NCI-H2107 treated with DMSO at 0.1 percent for 48 hours (cell line): ENCODE data around the gene FRMD3.

Experiments
- DNase-seq: peaks from one replicate; lab custom pipeline; 2025; ENCODE audit not compliant: unreplicated experiment; lab: John Stamatoyannopoulos, UW

FRMD3 gene

GRCh38 chr9:83475741-83476140 is 62.5 kb downstream of the FRMD3 start:
- no peak for DNase-seq

DNA sequence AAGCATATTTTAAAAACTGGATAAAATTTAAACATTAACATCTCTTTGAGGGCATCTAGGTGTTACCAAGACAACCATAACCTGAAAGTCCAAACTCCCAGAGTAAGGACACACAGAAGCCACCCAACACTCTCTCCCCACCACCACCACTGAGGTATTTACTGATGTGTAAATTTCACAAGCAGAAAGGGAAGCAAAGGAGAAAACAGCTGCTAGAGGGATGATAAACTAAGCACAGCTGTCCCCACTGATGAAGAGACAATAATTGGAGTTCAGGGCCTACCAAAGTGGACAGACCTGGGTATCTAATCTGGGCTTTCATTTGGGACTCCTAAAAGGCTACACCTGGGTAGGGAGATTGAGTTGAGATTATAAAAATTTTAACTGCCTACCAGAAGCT is 63.6 kb downstream of the FRMD3 start:
- no peak for DNase-seq

DNA sequence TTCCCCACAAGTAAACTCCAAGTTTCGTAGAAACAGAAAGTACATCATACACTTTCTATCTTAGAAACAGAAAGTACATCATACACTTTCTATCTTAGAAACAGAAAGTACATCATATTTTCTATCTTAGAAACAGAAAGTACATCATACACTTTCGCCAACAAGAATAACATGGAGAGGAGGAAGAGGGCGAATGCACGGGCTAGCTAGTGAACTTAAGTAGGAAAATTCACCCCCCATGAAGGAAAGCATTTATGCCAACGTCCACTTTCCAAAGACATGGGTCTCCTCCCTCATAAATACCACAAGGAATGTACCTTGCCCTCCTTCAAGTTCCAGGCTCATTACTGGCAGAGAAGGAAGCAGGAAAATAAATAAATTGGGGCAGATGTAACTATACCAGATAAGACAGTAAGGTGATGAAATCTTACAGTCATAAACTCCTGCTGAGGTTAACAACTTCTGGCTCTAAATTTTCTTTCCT is 64.7 kb downstream of the FRMD3 start:
- no peak for DNase-seq

GRCh38 chr9:83472764-83473163 is 65.4 kb downstream of the FRMD3 start:
- DNase-seq, result no peak

GRCh38 chr9:83472221-83472665 is 66.0 kb downstream of the FRMD3 start:
- DNase-seq, result no peak

DNA sequence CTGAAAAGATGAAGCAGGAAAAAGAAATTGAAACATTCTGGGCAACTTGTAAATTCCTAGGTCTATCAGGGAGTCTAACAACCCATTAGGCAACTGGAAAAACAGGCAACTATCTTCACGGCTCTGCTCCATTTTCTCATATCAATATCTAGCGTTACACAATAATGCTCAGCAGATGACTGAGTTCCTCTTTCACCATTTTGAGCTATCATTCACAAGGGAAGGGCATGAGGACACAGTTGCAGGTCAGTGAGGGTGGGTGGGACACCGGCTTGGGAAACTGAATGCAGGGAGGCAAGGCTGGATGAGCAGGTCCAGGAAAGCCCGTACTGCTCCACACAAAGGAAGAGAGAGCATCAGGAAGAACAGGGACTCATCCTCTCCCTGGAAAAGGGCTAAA is 67.0 kb downstream of the FRMD3 start:
- DNase-seq, result no peak

DNA sequence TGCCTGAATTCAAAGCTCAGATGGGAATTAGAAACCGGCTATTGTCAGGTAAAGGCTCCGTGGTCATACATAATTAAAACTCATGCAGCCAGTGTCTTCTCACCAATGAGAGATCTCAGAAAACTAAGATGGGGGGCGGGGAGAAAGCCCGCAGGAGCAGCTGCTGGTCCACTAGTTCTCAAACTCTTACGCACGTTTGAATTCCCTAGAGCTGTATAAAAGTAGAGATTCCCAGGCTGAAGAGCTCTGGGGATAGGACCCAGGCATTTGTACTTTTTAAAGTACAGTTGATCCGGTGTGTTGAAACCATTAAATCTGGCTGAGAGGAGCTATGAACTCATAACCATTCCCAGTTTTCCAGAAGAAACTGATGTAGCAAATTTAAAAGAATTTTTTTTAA is 68.5 kb downstream of the FRMD3 start:
- DNase-seq, result peak; percentile 35

DNA sequence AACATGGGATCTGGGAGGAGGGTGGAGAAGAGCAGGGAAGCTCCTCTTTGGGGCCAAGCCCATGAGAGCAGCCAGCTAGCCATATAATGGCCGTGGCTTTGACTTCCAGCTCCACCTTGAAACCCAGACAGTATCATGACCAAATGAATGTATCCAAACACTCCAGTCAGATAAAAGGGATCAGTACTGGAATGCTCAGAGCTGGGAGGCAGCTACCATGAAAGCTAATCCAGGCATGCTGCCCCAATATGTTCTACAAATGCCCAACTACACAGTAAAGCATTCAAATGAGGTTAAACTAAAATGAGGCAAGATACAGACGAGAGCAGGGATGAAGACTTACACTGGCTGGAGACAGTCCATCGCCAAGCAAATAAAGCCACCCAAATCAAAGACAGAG is 69.4 kb downstream of the FRMD3 start:
- no peak for DNase-seq

DNA sequence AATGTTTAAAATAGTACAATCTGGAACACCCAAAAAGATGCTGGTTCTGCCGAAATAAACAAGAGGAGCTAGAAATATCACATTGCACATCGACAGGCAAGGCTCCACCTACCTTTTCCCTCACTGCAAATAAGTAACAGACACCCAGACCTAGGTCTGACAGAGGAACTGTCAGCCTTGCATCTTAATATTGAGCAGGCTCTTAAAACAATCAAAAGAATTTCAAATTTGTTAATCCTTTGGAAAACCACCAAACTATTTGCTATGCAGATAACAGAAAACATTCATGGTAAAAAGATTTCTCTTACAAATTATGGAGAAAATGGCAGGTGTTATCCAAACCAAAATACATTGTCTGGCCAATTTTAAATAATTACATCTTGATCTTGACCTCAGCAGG is 71.3 kb downstream of the FRMD3 start:
- DNase-seq, result peak; percentile 50

DNA sequence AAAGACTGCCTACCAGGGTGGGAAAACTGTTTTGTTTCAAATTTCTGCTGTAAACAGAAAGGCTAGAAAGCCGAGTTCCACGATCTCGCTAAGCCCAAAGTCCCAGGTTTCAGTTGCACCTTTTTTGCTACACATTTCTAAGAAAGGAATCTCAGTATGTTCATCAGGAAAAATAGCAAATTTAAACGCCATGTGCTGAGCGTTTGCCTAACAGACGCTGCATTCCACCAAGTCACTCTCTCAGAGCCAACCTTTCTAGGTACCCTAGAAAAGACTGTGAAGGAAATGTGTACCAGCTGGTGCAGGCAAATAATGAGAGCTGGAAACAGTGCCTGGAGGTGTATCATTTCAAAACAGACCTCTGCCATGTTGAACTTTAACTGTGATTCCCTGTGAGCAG is 71.8 kb downstream of the FRMD3 start:
- DNase-seq, result peak; percentile 57

GRCh38 chr9:83459830-83460229 is 78.4 kb downstream of the FRMD3 start:
- no peak for DNase-seq

DNA sequence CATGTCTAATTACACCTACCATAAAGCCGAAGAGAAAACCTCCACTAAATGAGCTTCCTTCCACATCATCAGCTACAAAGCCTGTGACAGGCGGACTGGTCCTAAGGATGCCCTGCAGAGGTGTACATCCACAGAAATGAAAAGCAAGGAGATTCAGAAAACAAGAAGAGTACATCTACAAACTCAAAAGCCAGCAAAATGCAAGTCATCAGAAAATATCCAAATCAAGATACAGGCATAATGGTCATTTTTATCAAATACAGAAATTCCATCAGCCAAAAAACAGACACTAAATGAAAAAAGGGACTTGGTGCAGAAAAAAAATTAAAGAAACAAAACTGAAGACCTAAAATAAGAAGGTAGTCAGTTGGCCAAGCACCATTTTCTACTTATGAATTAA is 79.7 kb downstream of the FRMD3 start:
- no peak for DNase-seq

GRCh38 chr9:83457005-83457404 is 81.2 kb downstream of the FRMD3 start:
- DNase-seq, result no peak

GRCh38 chr9:83456226-83456625 is 82.0 kb downstream of the FRMD3 start:
- DNase-seq, result no peak

DNA sequence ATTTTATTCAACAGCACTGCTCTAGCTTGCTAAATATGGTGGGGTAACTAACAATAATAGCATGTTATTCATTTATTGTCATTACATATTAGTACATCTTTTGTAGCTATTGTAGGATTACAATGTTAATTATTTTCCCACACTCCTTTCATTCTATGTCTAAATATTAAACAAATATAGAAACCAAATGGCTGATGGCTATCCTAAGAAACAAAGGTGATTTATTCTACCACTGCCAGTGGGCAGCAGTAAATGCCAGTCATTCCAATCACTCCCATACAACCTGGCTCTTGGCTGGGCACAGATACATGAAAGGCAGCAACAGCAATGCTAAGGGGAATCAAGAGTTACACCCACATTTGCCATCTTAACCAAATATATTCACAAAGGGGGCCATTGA is 84.1 kb downstream of the FRMD3 start:
- no peak for DNase-seq

DNA sequence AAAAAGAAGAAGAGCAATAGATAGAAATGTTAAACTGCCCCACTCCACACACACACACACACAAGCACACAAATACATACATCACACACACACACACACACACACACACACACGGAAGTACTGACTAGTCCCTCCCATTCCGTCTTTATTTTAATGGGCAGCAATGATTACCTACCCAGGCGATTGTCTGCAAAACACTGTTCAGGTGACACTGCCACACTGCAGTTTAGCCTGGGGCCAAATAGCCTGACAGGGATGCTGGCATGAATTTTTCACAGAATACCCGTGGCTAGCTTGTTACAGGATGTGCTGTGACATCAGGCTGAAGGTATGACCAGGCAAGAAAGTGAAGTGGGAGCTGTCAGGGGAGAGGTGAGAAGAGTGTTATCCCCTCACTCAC is 86.9 kb downstream of the FRMD3 start:
- DNase-seq, result peak; percentile 72

- peak; percentile 48 for DNase-seq
These were observed 88.2 kb downstream of the FRMD3 start for GRCh38 chr9:83449983-83450382.

DNA sequence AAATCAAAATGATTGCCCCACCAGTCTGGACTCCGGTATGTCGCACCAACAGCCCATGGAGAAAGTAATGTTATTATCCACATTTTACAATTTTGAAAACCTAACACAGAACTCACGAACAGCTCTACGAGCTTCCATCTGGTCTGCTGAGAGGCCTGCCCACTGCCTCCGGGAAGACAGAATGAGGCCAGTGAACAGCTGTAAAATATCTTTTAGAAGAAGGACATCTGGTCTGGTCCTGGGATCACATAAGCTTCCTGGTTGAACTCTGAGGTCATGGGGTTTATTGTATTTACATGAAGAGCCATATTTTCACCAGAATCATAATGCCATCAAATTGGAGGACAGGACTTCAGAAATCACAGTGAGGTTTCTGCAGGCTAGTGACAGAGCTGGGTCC is 89.0 kb downstream of the FRMD3 start:
- no peak for DNase-seq

GRCh38 chr9:83448626-83449025 is 89.6 kb downstream of the FRMD3 start:
- DNase-seq, result no peak

DNA sequence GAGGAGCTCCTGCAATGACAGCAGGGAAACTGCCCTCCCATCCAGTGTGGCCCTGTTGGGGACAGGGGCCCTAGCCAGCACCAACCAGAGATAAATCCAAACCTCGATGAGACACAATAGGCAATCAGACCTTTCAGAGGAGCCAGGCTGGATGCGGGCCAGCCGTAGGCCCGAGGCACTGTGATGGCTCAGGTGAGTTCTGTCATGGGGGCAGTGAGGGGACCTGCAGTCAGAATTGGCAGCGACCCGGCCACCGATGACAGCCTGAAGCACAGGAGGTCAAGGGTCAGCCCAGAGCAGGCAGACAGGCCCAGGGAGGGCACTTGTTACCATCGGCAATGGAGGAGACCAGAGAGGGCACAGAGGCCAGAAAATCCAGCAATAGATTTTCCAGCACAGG is 90.8 kb downstream of the FRMD3 start:
- no peak for DNase-seq

- no peak for DNase-seq
These were observed 92.4 kb downstream of the FRMD3 start for GRCh38 chr9:83445703-83446265.

- DNase-seq, result no peak
These were observed 94.1 kb downstream of the FRMD3 start for GRCh38 chr9:83444110-83444509.

DNA sequence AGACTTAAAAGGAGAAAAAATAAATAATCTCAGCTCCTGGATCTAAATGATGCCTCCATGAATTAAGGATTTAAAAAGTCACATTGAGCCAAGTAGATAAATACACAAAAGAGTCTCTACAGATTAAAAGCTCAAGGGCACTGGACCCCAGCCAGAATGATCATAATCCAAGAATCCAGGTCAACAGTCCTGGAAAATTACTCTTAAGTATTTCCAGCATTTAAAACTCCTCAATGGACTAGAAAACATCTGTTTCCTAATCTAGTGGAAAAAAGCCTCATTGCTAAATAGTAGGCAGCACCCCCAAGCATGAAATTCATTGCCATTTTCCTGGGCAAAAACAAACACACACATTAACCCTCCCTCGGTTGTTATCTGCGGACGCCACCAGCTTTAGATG is 96.8 kb downstream of the FRMD3 start:
- DNase-seq, result no peak

- no peak for DNase-seq
These were observed 97.6 kb downstream of the FRMD3 start for GRCh38 chr9:83440641-83441040.
